Erythroblast (primary cell): ENCODE data around the gene ATP6V1F.

Experiments
- DNase-seq, 2 experiments: peaks; one replicate each; lab custom pipeline; 2025; lab: John Stamatoyannopoulos, UW
- GATA1 ChIP-seq: IDR thresholded peaks from 2 replicates; pipeline ENCODE4 v1.6.1; 2011; ENCODE audit warnings: low read depth, mild to moderate bottlenecking, control low read depth, low read length, moderate library complexity
- POLR2A ChIP-seq: IDR thresholded peaks from 2 replicates; pipeline ENCODE4 v1.6.1; 2011; ENCODE audit warnings: mild to moderate bottlenecking, low read length

ATP6V1F gene, protein sequence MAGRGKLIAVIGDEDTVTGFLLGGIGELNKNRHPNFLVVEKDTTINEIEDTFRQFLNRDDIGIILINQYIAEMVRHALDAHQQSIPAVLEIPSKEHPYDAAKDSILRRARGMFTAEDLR

DNA sequence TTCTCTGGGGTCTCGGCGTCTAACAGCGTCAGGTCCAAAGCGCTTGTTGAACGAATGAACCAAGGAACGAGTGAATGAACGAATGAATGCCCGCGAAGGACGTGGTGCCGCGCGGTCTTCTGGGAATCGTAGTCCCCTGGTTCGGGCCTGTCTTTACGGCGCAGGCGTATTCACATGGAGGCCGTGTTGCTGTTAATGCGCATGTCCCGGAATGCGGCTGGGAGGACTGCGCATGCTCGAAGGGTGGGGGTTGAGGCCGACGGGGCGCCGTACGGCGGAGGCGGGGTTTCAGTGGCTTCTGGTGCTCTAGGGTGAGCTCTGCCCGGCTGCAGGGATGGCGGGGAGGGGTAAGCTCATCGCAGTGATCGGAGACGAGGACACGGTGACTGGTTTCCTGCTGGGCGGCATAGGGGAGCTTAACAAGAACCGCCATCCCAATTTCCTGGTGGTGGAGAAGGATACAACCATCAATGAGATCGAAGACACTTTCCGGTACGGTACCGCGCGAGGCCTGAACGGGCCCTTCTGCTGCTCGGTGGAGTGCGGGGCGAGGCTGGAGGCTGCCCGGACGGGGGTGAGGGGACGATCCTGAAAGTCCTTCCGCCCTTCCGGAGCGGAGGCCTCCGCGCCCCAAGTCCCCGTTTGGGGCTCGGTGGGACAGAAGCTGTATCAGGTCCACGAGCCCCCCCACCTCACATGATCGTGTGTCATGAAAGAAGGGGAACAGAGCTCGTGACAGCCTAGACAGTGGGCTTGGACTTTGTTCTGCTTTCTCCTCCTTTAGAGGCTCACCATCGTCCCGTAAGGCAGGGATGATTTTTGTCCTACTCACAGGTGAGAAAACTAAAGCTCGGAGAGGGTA is at the start of gene ATP6V1F:
Gene ATP6V1F, plus strand, starts transcription at position 286 of the 862 bp plus-strand sequence. Its CDS starts 49 bp downstream, at position 335.
- TF ChIP-seq GATA1, result no peak
- peak; percentile 81 for TF ChIP-seq POLR2A
- peak; percentile 98 to 99 for DNase-seq

DNA sequence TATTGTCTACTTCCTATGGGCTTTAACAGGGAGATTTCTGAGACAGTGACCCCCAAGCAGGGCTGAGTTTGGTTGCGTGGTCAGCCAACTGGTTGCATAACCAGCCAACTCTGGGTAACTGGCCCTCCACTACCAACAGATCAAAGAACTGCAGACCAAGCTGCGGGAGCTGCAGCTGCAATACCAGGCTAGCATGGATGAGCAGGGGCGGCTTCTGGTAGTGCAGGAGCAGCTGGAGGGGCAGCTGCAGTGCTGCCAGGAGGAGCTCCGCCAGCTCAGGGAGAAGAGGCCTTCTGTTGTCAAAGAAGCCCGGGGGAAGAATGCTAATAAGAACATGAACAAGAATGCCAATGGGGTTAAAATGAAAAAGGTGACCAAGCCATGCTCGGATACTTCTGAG is 48.2 kb upstream of the ATP6V1F start:
- no peak for DNase-seq
- TF ChIP-seq GATA1, result no peak
- TF ChIP-seq POLR2A, result no peak

DNA sequence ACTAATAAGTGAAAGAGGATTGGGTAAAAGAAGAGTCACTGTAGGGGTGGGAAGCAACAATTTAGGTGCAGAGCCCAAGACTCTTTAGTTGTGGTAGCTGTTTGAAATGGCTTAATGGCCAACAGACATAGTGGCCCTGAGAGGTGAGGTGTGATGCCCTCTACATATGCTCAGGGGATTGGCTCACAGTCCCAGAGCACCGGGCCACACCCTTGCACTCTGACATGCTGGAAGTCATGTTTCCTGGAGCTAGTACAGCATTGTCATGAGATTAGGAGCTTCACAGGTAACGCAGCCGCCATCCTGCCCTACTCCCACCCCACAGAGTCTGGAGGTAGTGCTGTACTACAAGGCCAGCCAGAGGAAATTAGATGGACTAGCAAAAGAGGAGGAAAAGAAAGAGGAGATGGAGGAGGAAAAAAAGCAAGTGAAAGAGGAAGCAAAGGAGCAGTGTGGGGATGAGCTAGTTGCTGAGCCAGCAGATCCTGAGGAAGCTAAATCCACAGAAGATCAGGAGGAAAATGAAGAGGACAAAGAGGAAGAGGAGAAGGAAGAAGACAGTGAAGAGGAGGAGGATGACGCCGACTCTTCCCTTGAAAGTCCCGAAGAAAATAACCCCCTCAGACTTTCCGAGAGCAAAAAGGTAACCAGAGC is 47.2 kb upstream of the ATP6V1F start:
- no peak for TF ChIP-seq GATA1
- TF ChIP-seq POLR2A, result no peak
- DNase-seq, result no peak

DNA sequence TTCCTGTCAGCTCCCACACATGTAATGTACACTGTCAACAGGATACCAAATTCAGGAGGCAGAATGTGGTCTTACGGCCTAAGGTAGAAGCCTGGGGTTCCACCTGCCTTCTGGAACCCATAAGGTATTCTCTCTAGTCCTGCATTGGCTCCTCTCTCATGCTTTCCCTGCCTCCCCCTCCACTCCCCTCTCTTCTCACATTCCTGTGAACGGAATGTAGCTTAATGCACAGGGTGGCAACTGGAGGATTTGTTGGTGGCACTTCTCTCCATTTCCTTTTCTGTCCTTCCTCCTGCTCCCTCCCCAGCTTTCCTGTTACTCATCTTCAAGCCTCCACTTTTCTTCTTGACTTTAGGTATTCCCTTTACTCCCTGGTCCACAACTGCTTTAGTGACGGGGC is 44.0 kb upstream of the ATP6V1F start:
- no peak for DNase-seq
- no peak for TF ChIP-seq POLR2A
- no peak for TF ChIP-seq GATA1

DNA sequence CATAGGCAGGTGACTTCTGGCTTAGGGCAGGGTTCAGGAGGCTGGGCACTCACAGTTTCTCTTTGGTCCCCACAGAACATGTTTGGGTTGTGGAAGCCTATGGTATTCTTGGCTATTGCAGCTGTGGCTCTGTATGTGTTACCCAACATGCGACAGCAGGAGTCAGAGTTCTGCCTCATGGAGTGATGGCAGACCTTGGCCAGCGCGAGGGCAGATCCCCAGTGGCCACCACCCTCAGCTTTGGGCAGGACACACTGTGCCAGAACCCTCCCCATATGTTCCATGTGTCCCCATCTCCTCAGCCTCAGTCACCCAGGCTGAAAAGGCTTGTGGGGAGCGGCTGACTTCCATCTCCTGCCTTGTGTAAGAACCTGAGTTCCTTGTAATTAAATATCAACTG is 40.9 kb upstream of the ATP6V1F start:
- TF ChIP-seq POLR2A, result no peak
- TF ChIP-seq GATA1, result no peak
- no peak for DNase-seq

DNA sequence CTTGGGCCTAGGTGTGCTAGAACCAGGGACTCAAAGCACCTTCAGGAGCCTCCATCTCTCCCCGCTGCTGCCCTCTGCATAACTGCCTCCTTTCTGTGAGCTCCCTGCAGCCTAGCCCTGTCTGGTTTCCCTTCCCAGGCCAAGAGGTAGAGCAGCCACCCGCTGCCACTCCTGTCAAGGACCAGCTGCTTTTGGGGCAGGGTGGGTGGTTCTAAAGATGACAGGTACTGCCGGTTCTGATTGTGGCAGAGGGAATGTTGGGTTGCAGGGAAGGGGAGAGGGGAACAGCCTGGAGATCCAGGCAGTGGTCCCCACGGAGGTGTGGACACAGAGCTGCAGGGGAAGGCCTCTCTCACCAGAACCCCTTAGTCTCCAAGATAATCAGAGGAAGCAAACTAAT is 36.1 kb upstream of the ATP6V1F start:
- no peak for DNase-seq
- TF ChIP-seq GATA1 (no peak), POLR2A (no peak)

DNA sequence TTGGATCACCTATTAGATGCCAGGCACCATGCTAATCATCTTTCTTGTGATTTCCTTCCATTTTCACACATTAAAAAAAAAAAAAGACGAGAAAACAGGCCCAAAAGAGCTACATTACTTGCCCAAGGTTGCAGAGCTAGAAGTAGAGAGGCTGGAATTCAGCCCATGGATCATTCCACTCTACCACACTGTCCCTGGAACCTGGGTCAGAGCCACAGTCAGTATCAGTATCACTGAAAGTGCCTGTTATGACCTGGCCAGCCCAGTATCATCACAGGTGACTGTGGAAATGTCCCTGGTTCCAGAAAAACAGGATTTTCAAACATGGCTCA is 35.8 kb upstream of the ATP6V1F start:
- TF ChIP-seq POLR2A, result no peak
- TF ChIP-seq GATA1, result no peak
- DNase-seq, result no peak

DNA sequence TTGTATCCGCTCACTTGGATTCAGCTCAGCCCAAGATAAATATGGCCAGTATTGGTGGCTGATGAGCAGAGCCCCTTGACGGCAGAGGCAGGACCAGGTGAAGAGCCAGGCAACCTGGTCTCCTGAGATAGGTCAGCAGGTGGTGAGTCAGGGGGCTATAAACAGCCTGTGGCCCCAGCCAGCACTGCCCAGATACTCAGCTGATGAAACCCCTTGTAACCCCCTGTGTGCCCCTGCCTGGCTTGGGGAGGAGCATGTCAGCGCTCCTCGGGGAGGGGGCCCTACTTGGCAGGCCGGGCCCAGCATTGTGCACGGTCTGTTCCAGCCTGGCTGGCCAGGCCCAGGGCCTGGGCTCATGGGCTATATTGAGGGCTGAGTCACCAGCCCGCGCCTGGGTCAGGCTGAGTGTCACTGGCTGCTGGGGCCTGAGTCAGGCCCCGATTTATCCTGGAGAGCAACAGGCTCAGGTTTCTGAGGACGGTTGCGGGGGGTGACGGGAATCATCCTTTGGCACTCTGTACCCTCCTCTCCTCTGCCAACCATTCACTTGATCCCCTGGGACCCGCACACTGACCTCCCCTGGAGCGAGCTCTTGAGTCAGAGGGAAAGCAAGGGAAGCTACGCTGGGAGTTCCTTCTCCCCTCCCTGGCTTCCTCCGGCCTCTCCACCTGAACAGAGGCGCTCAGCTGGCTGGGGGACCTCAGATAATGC is 35.3 kb upstream of the ATP6V1F start:
- DNase-seq, result peak in 1 of 2 experiments; percentile 42
- TF ChIP-seq GATA1 (no peak), POLR2A (no peak)

DNA sequence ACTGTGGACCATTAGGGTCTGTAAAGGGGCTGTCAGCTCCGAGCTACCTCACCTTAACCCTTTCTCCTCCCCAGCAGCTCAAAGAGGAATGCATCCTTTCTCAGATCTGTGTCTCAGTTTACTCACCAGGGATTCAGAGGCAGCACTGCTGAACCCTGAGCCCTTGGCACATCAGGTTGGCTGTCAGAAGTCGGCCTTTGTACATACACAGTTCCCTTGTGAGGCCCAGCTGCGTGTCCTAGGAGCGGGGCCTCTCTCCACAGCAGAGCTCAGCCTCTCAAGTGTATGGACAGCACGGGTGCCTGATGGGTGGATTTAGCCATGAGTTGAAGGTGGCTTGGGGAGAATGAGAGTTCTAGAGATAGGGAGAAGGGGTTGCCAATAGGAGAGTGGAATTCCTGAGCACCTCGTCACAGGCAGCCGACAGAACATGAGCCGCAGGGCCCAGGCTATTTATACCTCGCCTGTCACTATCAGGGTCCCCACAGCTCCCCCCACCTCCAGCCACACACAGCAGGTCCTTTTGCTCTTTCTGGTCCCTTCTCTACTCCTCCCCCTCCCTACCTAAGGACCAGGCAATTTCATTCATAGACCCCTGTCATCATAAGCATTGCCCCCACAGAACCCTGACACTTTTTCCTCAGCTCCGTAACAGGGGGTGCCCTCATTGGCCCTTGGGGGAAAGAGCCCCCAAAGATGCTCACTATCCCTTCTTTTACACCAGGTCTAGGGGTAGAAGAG is 34.5 kb upstream of the ATP6V1F start:
- DNase-seq, result no peak
- TF ChIP-seq POLR2A (no peak), GATA1 (no peak)

DNA sequence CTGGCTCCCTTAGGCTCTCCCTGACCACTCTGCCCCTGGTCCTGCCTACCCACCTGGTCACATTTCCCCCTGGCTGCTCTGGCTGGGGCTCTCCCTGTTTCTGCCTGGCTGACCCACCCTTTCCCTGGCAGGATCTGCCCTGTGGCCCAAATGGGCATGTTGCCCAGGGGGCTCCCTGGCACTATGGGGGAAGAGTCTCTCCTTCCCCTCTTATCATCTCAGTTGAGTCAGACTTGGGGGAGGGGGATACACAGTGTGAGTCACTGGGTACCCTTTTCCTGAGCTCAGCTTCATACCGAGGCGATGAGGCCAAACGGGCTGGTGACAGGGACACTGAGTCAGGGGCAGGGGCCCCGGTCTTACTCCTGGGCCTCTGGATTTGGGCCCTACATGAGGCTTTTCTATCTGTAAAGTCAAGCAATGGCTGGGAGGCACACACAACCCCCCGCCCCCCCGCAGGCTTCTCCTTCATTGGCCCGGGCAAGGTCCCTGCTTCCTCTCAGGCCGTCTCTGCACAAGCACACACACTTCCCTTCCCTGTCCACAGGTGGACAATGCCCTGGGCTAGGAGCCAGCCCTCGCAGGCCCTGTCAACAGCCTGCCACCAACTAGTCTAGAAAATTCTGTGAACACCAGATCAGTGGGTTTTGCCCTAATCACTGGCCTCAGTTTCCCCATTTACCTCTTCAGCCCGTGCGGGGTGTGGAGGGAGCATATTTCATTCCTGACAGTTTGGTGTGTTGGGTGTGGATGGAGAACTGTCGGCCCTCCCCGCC is 33.1 kb upstream of the ATP6V1F start:
- DNase-seq, result no peak
- TF ChIP-seq GATA1 (no peak), POLR2A (no peak)

DNA sequence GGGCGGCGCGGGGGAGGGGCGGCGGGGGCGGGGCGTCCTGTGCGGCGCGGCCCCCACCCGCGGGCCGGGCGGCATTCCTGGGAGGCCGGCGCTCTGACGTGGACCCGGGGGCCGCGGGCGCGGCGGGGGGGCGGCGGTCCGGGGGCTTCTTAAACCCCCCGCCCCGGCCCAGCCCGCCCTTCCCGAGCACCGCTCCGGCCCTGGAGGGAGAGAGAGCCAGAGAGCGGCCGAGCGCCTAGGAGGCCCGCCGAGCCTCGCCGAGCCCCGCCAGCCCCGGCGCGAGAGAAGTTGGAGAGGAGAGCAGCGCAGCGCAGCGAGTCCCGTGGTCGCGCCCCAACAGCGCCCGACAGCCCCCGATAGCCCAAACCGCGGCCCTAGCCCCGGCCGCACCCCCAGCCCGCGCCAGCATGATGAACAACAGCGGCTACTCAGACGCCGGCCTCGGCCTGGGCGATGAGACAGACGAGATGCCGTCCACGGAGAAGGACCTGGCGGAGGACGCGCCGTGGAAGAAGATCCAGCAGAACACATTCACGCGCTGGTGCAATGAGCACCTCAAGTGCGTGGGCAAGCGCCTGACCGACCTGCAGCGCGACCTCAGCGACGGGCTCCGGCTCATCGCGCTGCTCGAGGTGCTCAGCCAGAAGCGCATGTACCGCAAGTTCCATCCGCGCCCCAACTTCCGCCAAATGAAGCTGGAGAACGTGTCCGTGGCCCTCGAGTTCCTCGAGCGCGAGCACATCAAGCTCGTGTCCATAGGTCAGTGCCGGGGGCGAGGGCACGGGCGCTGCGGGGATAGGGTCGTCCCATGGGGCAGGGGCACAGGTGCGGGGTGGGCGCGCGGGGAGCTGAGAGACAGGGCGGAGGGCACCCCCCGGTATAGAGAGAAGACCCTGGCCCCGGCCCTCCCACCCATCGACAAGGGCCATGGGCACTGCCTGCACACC is 32.2 kb upstream of the ATP6V1F start, which contains the start of gene FLNC:
Gene FLNC, plus strand, starts transcription at position 176 of the 947 bp plus-strand sequence. Its CDS starts 232 bp downstream, at position 408.
- peak; percentile 29 to 31 for DNase-seq
- TF ChIP-seq POLR2A, result no peak
- no peak for TF ChIP-seq GATA1
